ENCODE measurements around the gene STK32B.

The STK32B gene

GRCh38 chr4:5372198-5372597 is 320.9 kb downstream of the STK32B start:
- no peaks in the 10 kb centered on the region for H4K20me1 ChIP-seq (ENCODE audit: insufficient read depth, low read length, poor library complexity, severe bottlenecking)
- peaks cover 3% of the 10 kb centered on the region; the same call in 1 of the 2 replicates for H3K9me3 ChIP-seq (ENCODE audit: insufficient read depth, low read depth, low read length)
- H3K27me3 ChIP-seq (ENCODE audit: insufficient read depth, low read length, poor library complexity, severe bottlenecking) = no peaks in the 10 kb centered on the region
- no peaks in the 10 kb centered on the region for H3K9me2 ChIP-seq (replicated peaks; ENCODE audit: low read depth, low read length)
- H3K36me3 ChIP-seq (ENCODE audit: insufficient read depth, low read length) = no peaks in the 10 kb centered on the region
- no peak overlapping the region for H3K4me3 ChIP-seq (ENCODE audit: low read length, poor library complexity, severe bottlenecking)
- H3K9ac ChIP-seq (ENCODE audit: low read depth, low read length, poor library complexity, severe bottlenecking) = no peak overlapping the region
- no peaks in the 10 kb centered on the region for H3K4me1 ChIP-seq (ENCODE audit: insufficient read depth, low read length, poor library complexity, severe bottlenecking)
- H3K4me2 ChIP-seq (ENCODE audit: low read depth, low read length, poor library complexity, severe bottlenecking) = no peak overlapping the region
- no peak overlapping the region for H2AFZ ChIP-seq (ENCODE audit: low read length)
- H3F3A ChIP-seq (ENCODE audit: low read depth) = no peaks in the 10 kb centered on the region
- TF ChIP-seq EZH2phosphoT487 (IDR thresholded peaks at IDR 0.05; ENCODE audit: borderline replicate concordance) (no peak), CTCF (conservative IDR thresholded peaks at IDR 0.05; ENCODE audit: low read length) (no peak)
- no peaks in the 10 kb centered on the region for H3K79me2 ChIP-seq (ENCODE audit: insufficient read depth, low read length)

- H3K27me3 ChIP-seq (ENCODE audit: insufficient read depth, low read length, poor library complexity, severe bottlenecking) = no peaks in the 10 kb centered on the region
- no peaks in the 10 kb centered on the region for H3F3A ChIP-seq (ENCODE audit: low read depth)
- no peak overlapping the region for H2AFZ ChIP-seq (ENCODE audit: low read length)
- H3K4me3 ChIP-seq (ENCODE audit: low read length, poor library complexity, severe bottlenecking) = no peak overlapping the region
- H3K9me2 ChIP-seq (replicated peaks; ENCODE audit: low read depth, low read length) = no peaks in the 10 kb centered on the region
- H4K20me1 ChIP-seq (ENCODE audit: insufficient read depth, low read length, poor library complexity, severe bottlenecking) = no peaks in the 10 kb centered on the region
- TF ChIP-seq EZH2phosphoT487 (IDR thresholded peaks at IDR 0.05; ENCODE audit: borderline replicate concordance) (no peak), CTCF (conservative IDR thresholded peaks at IDR 0.05; ENCODE audit: low read length) (no peak)
- H3K4me2 ChIP-seq (ENCODE audit: low read depth, low read length, poor library complexity, severe bottlenecking) = no peak overlapping the region
- H3K9ac ChIP-seq (ENCODE audit: low read depth, low read length, poor library complexity, severe bottlenecking) = no peak overlapping the region
- H3K36me3 ChIP-seq (ENCODE audit: insufficient read depth, low read length) = no peaks in the 10 kb centered on the region
- no peaks in the 10 kb centered on the region for H3K79me2 ChIP-seq (ENCODE audit: insufficient read depth, low read length)
- no peaks in the 10 kb centered on the region for H3K4me1 ChIP-seq (ENCODE audit: insufficient read depth, low read length, poor library complexity, severe bottlenecking)
- H3K9me3 ChIP-seq (ENCODE audit: insufficient read depth, low read depth, low read length) = peaks cover 8% of the 10 kb centered on the region; the same call in 1 of the 2 replicates
These were observed 322.0 kb downstream of the STK32B start for GRCh38 chr4:5373327-5373726.

- peaks cover 8% of the 10 kb centered on the region; the same call in 1 of the 2 replicates for H3K9me3 ChIP-seq (ENCODE audit: insufficient read depth, low read depth, low read length)
- TF ChIP-seq EZH2phosphoT487 (IDR thresholded peaks at IDR 0.05; ENCODE audit: borderline replicate concordance) (no peak), CTCF (conservative IDR thresholded peaks at IDR 0.05; ENCODE audit: low read length) (no peak)
These were observed 323.3 kb downstream of the STK32B start for GRCh38 chr4:5374592-5374991.

More at GRCh38 chr4:5374592-5374991, 323.3 kb downstream of the STK32B start:
- no peaks in the 10 kb centered on the region for H4K20me1 ChIP-seq (ENCODE audit: insufficient read depth, low read length, poor library complexity, severe bottlenecking)
- H3K36me3 ChIP-seq (ENCODE audit: insufficient read depth, low read length) = no peaks in the 10 kb centered on the region
- no peaks in the 10 kb centered on the region for H3K9me2 ChIP-seq (replicated peaks; ENCODE audit: low read depth, low read length)
- no peaks in the 10 kb centered on the region for H3K79me2 ChIP-seq (ENCODE audit: insufficient read depth, low read length)
- no peak overlapping the region for H2AFZ ChIP-seq (ENCODE audit: low read length)
- H3K27me3 ChIP-seq (ENCODE audit: insufficient read depth, low read length, poor library complexity, severe bottlenecking) = no peaks in the 10 kb centered on the region
- no peaks in the 10 kb centered on the region for H3F3A ChIP-seq (ENCODE audit: low read depth)
- no peak overlapping the region for H3K4me2 ChIP-seq (ENCODE audit: low read depth, low read length, poor library complexity, severe bottlenecking)
- no peak overlapping the region for H3K4me3 ChIP-seq (ENCODE audit: low read length, poor library complexity, severe bottlenecking)
- no peak overlapping the region for H3K9ac ChIP-seq (ENCODE audit: low read depth, low read length, poor library complexity, severe bottlenecking)
- H3K4me1 ChIP-seq (ENCODE audit: insufficient read depth, low read length, poor library complexity, severe bottlenecking) = no peaks in the 10 kb centered on the region

Measured in Loucy (cell line).